Trophoblast cell (in vitro differentiated cells and primary cell): ENCODE data around the gene ACP6.

Experiments used
- DNase-seq, 2 donors: peaks; one replicate each; pipeline ENCODE4 v3.0.0-alpha.2; 2016
- H2AFZ ChIP-seq: 2 replicates; pipeline ENCODE4 v1.6.1; 2013; ENCODE audit warnings: low read length, moderate library complexity, mild to moderate bottlenecking; ENCODE audit not compliant: insufficient read depth, poor library complexity
- H2AK5ac ChIP-seq: 2 replicates; pipeline ENCODE4 v1.6.1; 2013; ENCODE audit warnings: mild to moderate bottlenecking, low read length
- H2BK120ac ChIP-seq: 2 replicates; pipeline ENCODE4 v1.6.1; 2013; ENCODE audit warnings: low read length, mild to moderate bottlenecking, moderate library complexity; ENCODE audit not compliant: insufficient read depth, poor library complexity
- H2BK12ac ChIP-seq: 2 replicates; pipeline ENCODE4 v1.6.1; 2013; ENCODE audit warnings: mild to moderate bottlenecking, low read length, moderate library complexity
- H2BK5ac ChIP-seq: 2 replicates; pipeline ENCODE4 v1.6.1; 2013; ENCODE audit warnings: low read length, low read depth, moderate library complexity, mild to moderate bottlenecking; ENCODE audit not compliant: poor library complexity
- H3K14ac ChIP-seq: 2 replicates; pipeline ENCODE4 v1.6.1; 2013; ENCODE audit warnings: mild to moderate bottlenecking, low read length
- H3K18ac ChIP-seq: 2 replicates; pipeline ENCODE4 v1.6.1; 2013; ENCODE audit warnings: mild to moderate bottlenecking, low read length
- H3K23ac ChIP-seq: 2 replicates; pipeline ENCODE4 v1.6.1; 2013; ENCODE audit warnings: low read length
- H3K27ac ChIP-seq: 2 replicates; pipeline ENCODE4 v1.5.1; 2013; ENCODE audit warnings: low read depth, mild to moderate bottlenecking, inconsistent platforms, low read length, moderate library complexity
- H3K27me3 ChIP-seq: 2 replicates; pipeline ENCODE4 v1.6.1; 2013; ENCODE audit warnings: inconsistent platforms, mild to moderate bottlenecking, low read length, moderate library complexity; ENCODE audit not compliant: insufficient read depth
- H3K36me3 ChIP-seq, 2 experiments: 1 replicate in 1 of 2; 2 replicates in 1 of 2; pipeline ENCODE4 v1.6.1; 2013; ENCODE audit warnings: low read length in 2 of 2, mild to moderate bottlenecking in 2 of 2, moderate library complexity in 1 of 2; ENCODE audit not compliant: insufficient read depth in 2 of 2, control insufficient read depth in 1 of 2
- H3K4ac ChIP-seq: 2 replicates; pipeline ENCODE4 v1.6.1; 2013; ENCODE audit warnings: low read depth, mild to moderate bottlenecking, low read length, moderate library complexity
- H3K4me1 ChIP-seq, 2 experiments: 1 replicate in 1 of 2; 2 replicates in 1 of 2; pipeline ENCODE4 v1.6.1; 2013; ENCODE audit warnings: low read length in 2 of 2, mild to moderate bottlenecking in 2 of 2, moderate library complexity in 1 of 2; ENCODE audit not compliant: insufficient read depth in 2 of 2, control insufficient read depth in 1 of 2
- H3K4me2 ChIP-seq: 2 replicates; pipeline ENCODE4 v1.6.1; 2013; ENCODE audit warnings: inconsistent platforms, mild to moderate bottlenecking, low read length, moderate library complexity
- H3K4me3 ChIP-seq: 2 replicates; pipeline ENCODE4 v1.5.1; 2013; ENCODE audit warnings: mild to moderate bottlenecking, low read depth, low read length, inconsistent platforms
- H3K79me1 ChIP-seq: one replicate; pipeline ENCODE4 v1.6.1; 2013; ENCODE audit warnings: low read length
- H3K79me2 ChIP-seq: 2 replicates; pipeline ENCODE4 v1.6.1; 2013; ENCODE audit warnings: low read length, mild to moderate bottlenecking; ENCODE audit not compliant: control insufficient read depth, insufficient read depth, poor library complexity
- H3K9ac ChIP-seq: 2 replicates; pipeline ENCODE4 v1.6.1; 2013; ENCODE audit warnings: mild to moderate bottlenecking, low read length
- H3K9me3 ChIP-seq: 2 replicates; pipeline ENCODE4 v1.6.1; 2013; ENCODE audit warnings: low read depth, mild to moderate bottlenecking, control low read depth, inconsistent platforms, low read length; ENCODE audit not compliant: insufficient read depth
- H4K12ac ChIP-seq: 2 replicates; pipeline ENCODE4 v1.6.1; 2013; ENCODE audit warnings: low read depth, mild to moderate bottlenecking, low read length, moderate library complexity
- H4K8ac ChIP-seq: 2 replicates; pipeline ENCODE4 v1.6.1; 2013; ENCODE audit warnings: low read depth, mild to moderate bottlenecking, low read length, moderate library complexity
- H4K91ac ChIP-seq: one replicate; pipeline ENCODE4 v1.6.1; 2013; ENCODE audit warnings: low read depth, mild to moderate bottlenecking, low read length, moderate library complexity
- WGBS: extraction: QIAGEN DNeasy Blood & Tissue Kit; methylation state at CpG from one replicate; pipeline ENCODE4 v1.1.7; 2013; ENCODE audit warnings: missing lambda C conversion rate; ENCODE audit not compliant: insufficient read length, insufficient coverage; ENCODE audit errors: extremely low coverage; 5-methylcytosine and 5-hydroxymethylcytosine counted together

The ACP6 gene

GRCh38 chr1:147641291-147641690 lies 29.0 kb downstream of the ACP6 start:
- Histone ChIP-seq H3K23ac (no peak overlapping the region), H2AK5ac (no peak overlapping the region), H3K79me2 (no peaks in the 10 kb centered on the region), H3K27me3 (no peaks in the 10 kb centered on the region), H2BK120ac (no peak overlapping the region), H4K8ac (no peak overlapping the region), H3K27ac (no peak overlapping the region), H4K12ac (no peak overlapping the region), H2BK12ac (no peak overlapping the region), H2BK5ac (no peak overlapping the region), H3K4ac (no peak overlapping the region), H3K36me3 (peaks cover 0 to 3% of the 10 kb centered on the region in 2 experiments), H3K4me1 (peaks cover 0 to 5% of the 10 kb centered on the region in 2 experiments), H3K9me3 (no peaks in the 10 kb centered on the region), H3K18ac (no peak overlapping the region), H3K4me3 (no peak overlapping the region), H4K91ac (no peak overlapping the region), H2AFZ (no peak overlapping the region), H3K9ac (no peak overlapping the region), H3K79me1 (no peaks in the 10 kb centered on the region), H3K14ac (no peak overlapping the region), H3K4me2 (no peak overlapping the region)
- DNase-seq, result no peak
- no CpG with 5 or more reads among the region's 8 CpGs for WGBS

GRCh38 chr1:147640553-147641165 lies 29.7 kb downstream of the ACP6 start:
- Histone ChIP-seq H2AK5ac (no peak overlapping the region), H3K4me1 (peaks cover 0 to 5% of the 10 kb centered on the region in 2 experiments), H4K12ac (no peak overlapping the region), H3K14ac (no peak overlapping the region), H3K4me3 (no peak overlapping the region), H2BK12ac (no peak overlapping the region), H3K9me3 (no peaks in the 10 kb centered on the region), H3K79me2 (no peaks in the 10 kb centered on the region), H3K4ac (no peak overlapping the region), H3K27ac (no peak overlapping the region), H3K23ac (no peak overlapping the region), H2AFZ (no peak overlapping the region), H3K79me1 (no peaks in the 10 kb centered on the region), H4K8ac (peak overlapping the region; percentile 29), H3K4me2 (no peak overlapping the region), H4K91ac (no peak overlapping the region), H3K18ac (no peak overlapping the region), H3K27me3 (no peaks in the 10 kb centered on the region), H3K36me3 (peaks cover 0 to 3% of the 10 kb centered on the region in 2 experiments), H2BK120ac (no peak overlapping the region), H3K9ac (no peak overlapping the region), H2BK5ac (no peak overlapping the region)
- no CpG with 5 or more reads among the region's 9 CpGs for WGBS
- peak; percentile 77 to 87 for DNase-seq

DNA sequence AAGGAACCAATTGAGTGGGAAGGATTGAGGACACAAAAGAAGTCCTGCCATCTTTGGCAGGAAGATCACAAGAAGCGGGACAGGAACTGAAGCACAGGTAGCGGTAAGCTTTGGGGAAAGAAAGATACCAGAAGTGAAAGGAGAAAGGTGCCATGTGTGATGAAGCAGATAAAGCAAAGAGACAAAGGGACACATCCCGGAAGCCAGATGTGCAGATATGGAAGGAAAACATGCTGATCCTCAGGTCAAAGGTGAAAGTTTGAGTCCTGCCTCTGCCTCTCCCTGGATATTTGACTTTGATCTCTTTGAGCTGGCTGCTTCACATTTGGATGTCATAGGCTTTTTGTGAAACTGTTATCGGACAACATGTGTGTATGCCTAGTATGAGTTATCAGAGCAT lies 34.0 kb downstream of the ACP6 start:
- H3K4me2 ChIP-seq, result no peak overlapping the region
- H3K9ac ChIP-seq, result no peak overlapping the region
- no peak overlapping the region for H2BK5ac ChIP-seq
- no peak overlapping the region for H4K8ac ChIP-seq
- no peaks in the 10 kb centered on the region for H3K27me3 ChIP-seq
- WGBS, result no CpG with 5 or more reads among the region's 4 CpGs
- no peak overlapping the region for H2BK12ac ChIP-seq
- no peak overlapping the region for H3K23ac ChIP-seq
- no peak overlapping the region for H3K14ac ChIP-seq
- H2BK120ac ChIP-seq, result no peak overlapping the region
- H3K79me1 ChIP-seq, result no peaks in the 10 kb centered on the region
- H3K4me1 ChIP-seq, result peaks cover 0 to 5% of the 10 kb centered on the region in 2 experiments
- H3K4ac ChIP-seq, result no peak overlapping the region
- no peaks in the 10 kb centered on the region for H3K79me2 ChIP-seq
- H3K27ac ChIP-seq, result no peak overlapping the region
- H3K36me3 ChIP-seq, result no peaks in the 10 kb centered on the region
- H4K12ac ChIP-seq, result no peak overlapping the region
- peak in 1 of 2 donors; percentile 18 for DNase-seq
- no peak overlapping the region for H4K91ac ChIP-seq
- H3K4me3 ChIP-seq, result no peak overlapping the region
- H3K9me3 ChIP-seq, result no peaks in the 10 kb centered on the region
- H3K18ac ChIP-seq, result no peak overlapping the region
- H2AFZ ChIP-seq, result no peak overlapping the region
- no peak overlapping the region for H2AK5ac ChIP-seq

- Histone ChIP-seq H3K36me3 (no peaks in the 10 kb centered on the region), H4K8ac (no peak overlapping the region), H3K27me3 (no peaks in the 10 kb centered on the region), H3K9me3 (no peaks in the 10 kb centered on the region), H3K27ac (no peak overlapping the region), H3K4me3 (no peak overlapping the region), H2BK12ac (no peak overlapping the region), H3K4ac (no peak overlapping the region), H3K79me2 (no peaks in the 10 kb centered on the region), H3K23ac (no peak overlapping the region), H4K12ac (no peak overlapping the region), H2AFZ (no peak overlapping the region), H2BK120ac (no peak overlapping the region), H4K91ac (no peak overlapping the region), H3K4me2 (no peak overlapping the region), H3K4me1 (no peaks in the 10 kb centered on the region), H2BK5ac (no peak overlapping the region), H3K18ac (no peak overlapping the region), H3K14ac (no peak overlapping the region), H2AK5ac (no peak overlapping the region), H3K9ac (no peak overlapping the region), H3K79me1 (no peaks in the 10 kb centered on the region)
- DNase-seq, result no peak
- WGBS, result no CpG with 5 or more reads among the region's 1 CpG
Observed at GRCh38 chr1:147635342-147635741, 35.0 kb downstream of the ACP6 start.
